CD4-positive, alpha-beta T cell treated with Interleukin-12 subunit alpha and Interleukin-12 subunit beta, for 1 hour (primary cell): ENCODE results near the gene LARP7.
A peak's percentile ranks its signal among the peaks of the same experiment; 100 is the strongest.
"Not testable (repeated sequence)": the region's sequence is repeated elsewhere in the genome, so short reads cannot be mapped to it uniquely, and the experiment has no call there.

Experiments used
- DNase-seq: peaks from one replicate; pipeline ENCODE4 v3.0.0-alpha.2; 2020

The LARP7 gene

GRCh38 chr4:112636688-112637551 is at the start of gene LARP7, which contains the start of gene ZGRF1:
LARP7 (plus strand) TSS chr4:112637143; CDS start chr4:112644670, 7,527 bp downstream.
ZGRF1 (minus strand) TSS chr4:112636909; CDS start chr4:112633176, 3,733 bp downstream.
- DNase-seq = peak; percentile 99

DNA sequence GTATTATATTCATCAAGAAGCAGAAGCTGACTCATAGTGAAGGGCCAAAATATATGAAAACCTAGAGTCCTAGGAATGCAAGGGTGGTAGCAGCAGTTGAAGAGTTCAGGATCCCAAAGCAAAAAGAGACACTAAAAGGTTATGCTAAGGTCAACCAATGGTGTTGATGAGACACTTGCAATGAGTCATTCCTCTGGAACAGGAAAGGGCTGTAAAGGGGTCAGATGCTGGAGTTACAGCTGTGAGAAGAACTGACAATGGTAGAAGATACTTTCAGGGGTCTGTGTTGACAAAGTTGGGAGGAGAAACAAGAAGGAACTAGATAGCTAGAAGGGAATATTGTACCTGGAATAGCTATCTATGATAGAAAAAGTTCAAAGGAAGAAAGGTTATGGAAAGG is 47.7 kb upstream of the LARP7 start:
- DNase-seq = no peak

- DNase-seq = no peak
Measured at GRCh38 chr4:112591593-112591992, 45.4 kb upstream of the LARP7 start.

DNA sequence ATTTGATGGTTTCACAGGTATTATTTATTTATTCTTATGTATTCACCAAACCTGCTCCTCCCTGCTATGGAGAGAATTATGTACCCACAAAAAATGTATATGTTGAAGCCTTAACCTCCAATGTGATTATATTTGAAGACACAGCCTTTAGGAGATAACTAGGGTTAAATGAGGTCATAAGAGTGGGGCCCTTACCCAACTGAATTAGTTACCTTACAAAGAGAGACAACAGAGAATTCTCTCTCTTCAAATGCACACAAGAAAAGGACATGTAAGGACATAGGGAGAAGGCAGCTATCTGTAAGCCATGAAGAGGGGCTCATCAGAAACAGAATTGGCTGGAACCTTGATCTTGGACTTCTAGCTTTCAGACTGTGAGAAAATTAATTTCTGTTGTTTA is 44.2 kb upstream of the LARP7 start:
- no peak for DNase-seq

GRCh38 chr4:112593438-112594133 is 43.4 kb upstream of the LARP7 start:
- DNase-seq = no peak

DNA sequence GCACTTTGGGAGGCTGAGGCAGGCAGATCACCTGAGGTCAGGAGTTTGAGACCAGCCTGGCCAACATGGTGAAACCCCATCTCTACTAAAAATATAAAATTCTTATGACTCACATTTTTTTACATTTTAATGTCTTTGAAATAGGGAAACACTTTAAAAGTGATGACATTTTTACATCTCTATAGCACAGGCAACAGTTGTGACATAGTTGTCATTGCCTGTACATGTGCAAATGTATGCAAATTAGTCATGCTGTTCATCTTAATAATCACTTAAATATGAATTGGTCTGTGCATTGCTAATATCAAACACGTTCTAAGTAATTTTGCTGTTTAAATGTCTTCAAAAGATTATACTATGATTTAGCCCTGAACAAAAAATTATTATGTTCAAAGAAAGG is 42.0 kb upstream of the LARP7 start:
- DNase-seq = no peak

DNA sequence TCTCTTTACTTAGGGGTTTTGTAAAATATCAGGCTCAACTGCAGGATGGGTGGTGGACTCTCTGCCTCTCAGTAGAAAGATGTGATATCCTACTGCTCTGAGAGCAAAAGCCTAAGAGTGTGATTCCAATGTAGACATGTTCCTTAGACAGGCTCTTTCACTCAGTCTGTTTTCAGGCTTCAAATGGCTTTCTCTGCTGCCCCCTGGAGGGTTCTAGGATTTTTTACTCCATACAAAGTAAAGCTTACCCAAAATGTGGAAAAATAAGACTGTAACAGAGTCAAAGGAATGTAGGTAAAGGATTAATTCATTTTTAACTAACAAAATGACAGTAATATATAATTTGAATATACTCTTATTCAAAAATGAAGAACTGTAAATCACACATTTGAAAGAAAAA is 32.4 kb upstream of the LARP7 start:
- peak; percentile 52 for DNase-seq

- DNase-seq = not testable (repeated sequence)
Measured at GRCh38 chr4:112612814-112613213, 24.1 kb upstream of the LARP7 start.

GRCh38 chr4:112616984-112617383 is 20.0 kb upstream of the LARP7 start:
- no peak for DNase-seq

DNA sequence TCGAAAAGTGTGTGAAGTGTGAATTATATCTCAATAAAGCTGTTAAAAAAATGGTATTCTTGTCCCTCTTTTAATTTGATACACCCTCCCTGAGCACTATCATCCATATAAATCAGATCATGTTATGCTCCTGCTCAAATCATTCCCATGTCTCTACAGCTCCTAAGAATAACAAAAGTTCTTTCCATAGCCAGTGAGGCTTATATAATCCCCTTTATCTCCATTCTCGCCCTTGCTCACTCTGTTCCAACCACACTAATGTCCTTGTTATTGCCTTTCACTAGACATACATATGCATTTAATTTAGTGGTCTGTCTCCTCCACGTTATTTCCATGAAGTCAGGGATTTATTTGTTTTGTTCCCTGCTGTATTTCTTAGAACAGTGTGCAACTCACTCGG is 10.7 kb upstream of the LARP7 start:
- no peak for DNase-seq

GRCh38 chr4:112633477-112634235 is 3.3 kb upstream of the LARP7 start:
- peak; percentile 48 for DNase-seq

- DNase-seq = no peak
Measured at GRCh38 chr4:112637552-112637866, 566 bp downstream of the LARP7 start.

GRCh38 chr4:112642526-112642925 is 5.6 kb downstream of the LARP7 start:
- DNase-seq = no peak

DNA sequence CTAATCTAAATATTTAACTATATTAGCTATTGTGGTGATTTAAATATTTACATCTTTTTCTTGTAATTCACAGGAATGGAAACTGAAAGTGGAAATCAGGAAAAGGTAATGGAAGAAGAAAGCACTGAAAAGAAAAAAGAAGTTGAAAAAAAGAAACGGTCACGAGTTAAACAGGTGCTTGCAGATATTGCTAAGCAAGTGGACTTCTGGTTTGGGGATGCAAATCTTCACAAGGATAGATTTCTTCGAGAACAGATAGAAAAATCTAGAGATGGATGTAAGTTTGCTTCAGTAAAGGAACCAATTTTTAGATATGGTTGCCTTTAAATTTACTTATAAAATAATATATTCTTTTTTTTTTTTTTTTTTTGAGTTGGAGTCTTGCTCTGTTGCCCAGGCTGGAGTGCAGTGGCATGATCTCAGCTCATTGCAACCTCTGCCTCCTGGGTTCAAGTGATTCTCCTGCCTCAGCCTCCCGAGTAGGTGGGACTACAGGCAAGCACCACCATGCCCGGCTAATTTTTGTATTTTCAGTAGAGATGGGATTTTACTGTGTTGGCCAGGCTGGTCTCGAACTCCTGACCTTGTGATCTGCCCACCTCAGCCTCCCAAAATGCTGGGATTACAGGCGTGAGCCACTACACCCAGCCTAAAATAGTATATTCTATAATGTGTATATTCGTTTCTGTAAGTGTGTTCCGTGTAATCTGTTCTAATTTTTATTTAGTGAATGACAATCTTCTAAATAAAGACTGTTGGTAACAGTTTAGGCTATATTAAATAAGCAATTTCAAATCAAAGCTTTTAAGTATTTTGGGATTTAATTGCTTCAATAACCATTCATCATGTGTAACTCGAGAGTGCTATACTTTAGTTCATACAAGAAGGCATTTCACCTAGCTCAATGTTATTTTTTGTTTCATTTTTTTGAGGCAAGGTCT is 7.9 kb downstream of the LARP7 start:
- DNase-seq = not testable (repeated sequence)

GRCh38 chr4:112645541-112646329 is 8.8 kb downstream of the LARP7 start:
- DNase-seq = no peak

- no peak for DNase-seq
Measured at GRCh38 chr4:112646632-112647537, 9.9 kb downstream of the LARP7 start.

GRCh38 chr4:112647785-112648184 is 10.8 kb downstream of the LARP7 start:
- DNase-seq = no peak

DNA sequence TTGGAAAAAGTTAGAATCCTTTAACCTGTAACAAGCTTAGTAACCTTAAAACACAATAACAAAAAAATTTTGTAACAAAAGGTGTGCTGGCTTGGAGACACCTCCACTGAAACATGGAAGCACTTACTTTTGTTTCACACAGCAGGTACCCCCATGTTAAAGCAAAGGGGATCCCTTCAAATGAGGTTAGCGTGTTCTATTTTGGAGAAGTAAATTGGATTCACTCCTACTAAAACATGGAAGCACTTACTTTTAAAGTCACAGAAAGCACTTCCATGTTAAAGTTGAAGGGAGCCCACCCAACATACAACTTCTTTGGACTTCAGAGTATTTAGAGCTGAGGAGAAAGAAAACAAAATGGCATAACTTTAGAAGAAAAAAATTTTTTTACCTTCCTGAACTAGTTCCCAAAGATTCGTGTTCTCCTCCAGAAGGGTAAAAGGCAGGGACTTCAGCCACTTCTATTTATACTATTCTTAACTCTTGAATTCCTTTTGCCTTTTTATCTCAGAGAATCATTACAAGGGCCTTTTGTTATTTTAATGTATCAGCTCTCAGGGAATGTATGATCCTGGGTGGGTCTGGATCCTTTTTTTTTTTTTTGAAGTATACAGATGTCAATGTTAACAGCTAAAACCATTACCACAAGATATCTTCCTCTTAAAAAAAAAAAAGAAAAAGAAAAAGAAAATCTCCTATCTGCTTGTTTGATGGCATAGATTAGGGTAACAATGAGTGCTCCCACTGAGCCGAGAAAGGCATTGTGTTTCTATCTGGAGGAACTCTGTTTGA is 11.5 kb downstream of the LARP7 start:
- no peak for DNase-seq

- no peak for DNase-seq
Measured at GRCh38 chr4:112649055-112649408, 12.1 kb downstream of the LARP7 start.

GRCh38 chr4:112650332-112650731 is 13.4 kb downstream of the LARP7 start:
- DNase-seq = no peak
